Mesenchymal stem cell (in vitro differentiated cells and primary cell): ENCODE data around the gene CEMIP.

Source experiments
- DNase-seq: peaks from one replicate; pipeline ENCODE4 v3.0.0-alpha.2; 2013
- H2AFZ ChIP-seq: one replicate; pipeline ENCODE4 v1.6.1; 2013; ENCODE audit warnings: low read depth, mild to moderate bottlenecking, control low read depth, inconsistent platforms, low read length, moderate library complexity
- H2AK5ac ChIP-seq: 2 replicates; pipeline ENCODE4 v1.6.1; 2013; ENCODE audit warnings: low read length, moderate library complexity, mild to moderate bottlenecking, inconsistent platforms; ENCODE audit not compliant: severe bottlenecking
- H2BK120ac ChIP-seq: one replicate; pipeline ENCODE4 v1.6.1; 2013; ENCODE audit warnings: low read depth, mild to moderate bottlenecking, inconsistent platforms, low read length, moderate library complexity
- H2BK12ac ChIP-seq, 2 experiments: one replicate each; pipeline ENCODE4 v1.6.1; 2013; ENCODE audit warnings: inconsistent platforms in 2 of 2, low read length in 2 of 2, mild to moderate bottlenecking in 2 of 2, moderate library complexity in 2 of 2, control low read depth in 1 of 2
- H2BK15ac ChIP-seq: one replicate; pipeline ENCODE4 v1.6.1; 2013; ENCODE audit warnings: mild to moderate bottlenecking, low read depth, inconsistent platforms; ENCODE audit not compliant: poor library complexity, severe bottlenecking
- H2BK5ac ChIP-seq: 2 replicates; pipeline ENCODE4 v1.6.1; 2013; ENCODE audit warnings: low read depth, mild to moderate bottlenecking, low read length, control low read depth, inconsistent platforms; ENCODE audit not compliant: poor library complexity, severe bottlenecking
- H3K14ac ChIP-seq, 2 experiments: one replicate each; pipeline ENCODE4 v1.6.1; 2013; ENCODE audit warnings: inconsistent platforms in 2 of 2, low read length in 2 of 2, control low read depth in 1 of 2, mild to moderate bottlenecking in 1 of 2, moderate library complexity in 1 of 2
- H3K18ac ChIP-seq, 2 experiments: one replicate each; pipeline ENCODE4 v1.6.1; 2013; ENCODE audit warnings: inconsistent platforms in 2 of 2, low read length in 2 of 2, control low read depth in 1 of 2, low read depth in 1 of 2, mild to moderate bottlenecking in 1 of 2
- H3K23ac ChIP-seq, 2 experiments: one replicate each; pipeline ENCODE4 v1.6.1; 2013; ENCODE audit warnings: inconsistent platforms in 2 of 2, low read length in 2 of 2, mild to moderate bottlenecking in 2 of 2, moderate library complexity in 2 of 2, control low read depth in 1 of 2
- H3K27ac ChIP-seq: 2 replicates; pipeline ENCODE4 v1.5.1; 2013; ENCODE audit warnings: mild to moderate bottlenecking, moderate library complexity, low read length, control low read depth, inconsistent platforms; ENCODE audit not compliant: poor library complexity, severe bottlenecking
- H3K27me3 ChIP-seq, 2 experiments: 2 replicates each; pipeline versions ENCODE4 v1.6.1 to v1.7.0; 2013; ENCODE audit warnings: low read length in 2 of 2, mild to moderate bottlenecking in 2 of 2, moderate library complexity in 2 of 2, control low read depth in 1 of 2, inconsistent platforms in 1 of 2; ENCODE audit not compliant: control insufficient read depth in 1 of 2, insufficient read depth in 1 of 2
- H3K36me3 ChIP-seq, 2 experiments: 2 replicates each; pipeline versions ENCODE4 v1.6.1 to v1.7.0; 2013; ENCODE audit warnings: low read length in 2 of 2, control low read depth in 1 of 2, inconsistent platforms in 1 of 2, low read depth in 1 of 2, mild to moderate bottlenecking in 1 of 2; ENCODE audit not compliant: insufficient read depth in 2 of 2, control insufficient read depth in 1 of 2
- H3K4ac ChIP-seq, 2 experiments: one replicate each; pipeline ENCODE4 v1.6.1; 2013; ENCODE audit warnings: inconsistent platforms in 2 of 2, low read length in 2 of 2, mild to moderate bottlenecking in 2 of 2, moderate library complexity in 2 of 2, control low read depth in 1 of 2, low read depth in 1 of 2
- H3K4me1 ChIP-seq: 2 replicates; pipeline ENCODE4 v1.6.1; 2013; ENCODE audit warnings: low read depth, low read length, control low read depth; ENCODE audit not compliant: control insufficient read depth, insufficient read depth
- H3K4me2 ChIP-seq: 2 replicates; pipeline ENCODE4 v1.6.1; 2013; ENCODE audit warnings: low read length, mild to moderate bottlenecking, inconsistent platforms; ENCODE audit not compliant: poor library complexity, severe bottlenecking
- H3K4me3 ChIP-seq, 2 experiments: 2 replicates each; pipeline versions ENCODE4 v1.5.1 to v1.7.0; 2013; ENCODE audit warnings: low read length in 2 of 2, mild to moderate bottlenecking in 2 of 2, control low read depth in 1 of 2, low read depth in 1 of 2; ENCODE audit not compliant: insufficient read depth in 1 of 2
- H3K79me1 ChIP-seq: replicated peaks from 2 replicates; pipeline ENCODE4 v1.6.1; 2013; ENCODE audit warnings: mild to moderate bottlenecking, control low read depth, low read length, inconsistent platforms; ENCODE audit not compliant: poor library complexity, severe bottlenecking
- H3K9ac ChIP-seq: 2 replicates; pipeline ENCODE4 v1.7.0; 2013; ENCODE audit warnings: mild to moderate bottlenecking, low read length, moderate library complexity
- H3K9me3 ChIP-seq: 2 replicates; pipeline ENCODE4 v1.7.0; 2013; ENCODE audit warnings: mild to moderate bottlenecking, low read length; ENCODE audit not compliant: control insufficient read depth
- H4K8ac ChIP-seq: one replicate; pipeline ENCODE4 v1.6.1; 2013; ENCODE audit warnings: inconsistent platforms, mild to moderate bottlenecking, low read length, moderate library complexity
- H4K91ac ChIP-seq: one replicate; pipeline ENCODE4 v1.6.1; 2013; ENCODE audit warnings: mild to moderate bottlenecking, low read length, inconsistent platforms
- WGBS: methylation state at CpG from one replicate; pipeline ENCODE4 v1.1.7; 2013; ENCODE audit warnings: mixed read lengths; 5-methylcytosine and 5-hydroxymethylcytosine counted together

Gene CEMIP

GRCh38 chr15:80944818-80945217, 165.6 kb downstream of the CEMIP start:
- peaks cover 58 to 98% of the 10 kb centered on the region in 2 experiments for H3K36me3 ChIP-seq
- peak overlapping the region; percentile 30 for H4K91ac ChIP-seq
- no peak overlapping the region for H2AFZ ChIP-seq
- H3K9me3 ChIP-seq: no peaks in the 10 kb centered on the region
- H2AK5ac ChIP-seq: no peak overlapping the region
- H2BK12ac ChIP-seq: no peak overlapping the region
- H3K4me1 ChIP-seq: peaks cover 7% of the 10 kb centered on the region
- H3K9ac ChIP-seq: no peak overlapping the region
- no peak overlapping the region for H3K4ac ChIP-seq
- no peak overlapping the region for H2BK15ac ChIP-seq
- WGBS: 87% methylated on average over 3 of the region's 3 CpGs
- H3K27me3 ChIP-seq: no peaks in the 10 kb centered on the region
- no peak for DNase-seq
- H3K14ac ChIP-seq: no peak overlapping the region
- H3K79me1 ChIP-seq: no peaks in the 10 kb centered on the region
- no peak overlapping the region for H2BK120ac ChIP-seq
- no peak overlapping the region for H3K27ac ChIP-seq
- no peak overlapping the region for H2BK5ac ChIP-seq
- no peak overlapping the region for H3K4me3 ChIP-seq
- H3K23ac ChIP-seq: no peak overlapping the region
- H4K8ac ChIP-seq: no peak overlapping the region
- H3K18ac ChIP-seq: no peak overlapping the region
- H3K4me2 ChIP-seq: no peak overlapping the region

- H4K8ac ChIP-seq: no peak overlapping the region
- no peak overlapping the region for H3K18ac ChIP-seq
- no peaks in the 10 kb centered on the region for H3K9me3 ChIP-seq
- H3K27me3 ChIP-seq: no peaks in the 10 kb centered on the region
- H3K14ac ChIP-seq: no peak overlapping the region
- H2BK120ac ChIP-seq: no peak overlapping the region
- no peaks in the 10 kb centered on the region for H3K79me1 ChIP-seq
- no peak overlapping the region for H3K23ac ChIP-seq
- no peak overlapping the region for H3K27ac ChIP-seq
- peaks cover 1% of the 10 kb centered on the region for H3K4me1 ChIP-seq
- no peak overlapping the region for H2AK5ac ChIP-seq
- DNase-seq: no peak
- H3K4me2 ChIP-seq: no peak overlapping the region
- no peak overlapping the region for H2BK12ac ChIP-seq
- no peak overlapping the region for H3K9ac ChIP-seq
- H2AFZ ChIP-seq: no peak overlapping the region
- no peak overlapping the region for H4K91ac ChIP-seq
- H3K36me3 ChIP-seq: peaks cover 60 to 98% of the 10 kb centered on the region in 2 experiments
- no peak overlapping the region for H3K4ac ChIP-seq
- H2BK5ac ChIP-seq: no peak overlapping the region
- no peak overlapping the region for H3K4me3 ChIP-seq
- no peak overlapping the region for H2BK15ac ChIP-seq
- WGBS: 92% methylated on average over 5 of the region's 5 CpGs
Observed at GRCh38 chr15:80945605-80946004, 166.4 kb downstream of the CEMIP start.

- no peak for DNase-seq
- Histone ChIP-seq H4K8ac (no peak overlapping the region), H3K4me3 (no peak overlapping the region), H2BK120ac (no peak overlapping the region), H3K9ac (no peak overlapping the region), H3K4ac (no peak overlapping the region), H3K4me1 (no peaks in the 10 kb centered on the region), H2BK15ac (no peak overlapping the region), H3K79me1 (no peaks in the 10 kb centered on the region), H3K27ac (no peak overlapping the region), H2BK5ac (no peak overlapping the region), H2AFZ (no peak overlapping the region), H2AK5ac (no peak overlapping the region), H3K27me3 (no peaks in the 10 kb centered on the region), H3K14ac (no peak overlapping the region), H3K4me2 (no peak overlapping the region), H3K36me3 (peaks cover 59 to 98% of the 10 kb centered on the region in 2 experiments), H4K91ac (no peak overlapping the region), H3K9me3 (no peaks in the 10 kb centered on the region), H2BK12ac (no peak overlapping the region), H3K23ac (no peak overlapping the region), H3K18ac (no peak overlapping the region)
- WGBS: 97% methylated on average over 8 of the region's 8 CpGs
Observed at GRCh38 chr15:80946576-80946975, 167.4 kb downstream of the CEMIP start.

- no peaks in the 10 kb centered on the region for H3K79me1 ChIP-seq
- H2BK12ac ChIP-seq: no peak overlapping the region
- H3K9ac ChIP-seq: no peak overlapping the region
- no peak overlapping the region for H2BK5ac ChIP-seq
- DNase-seq: no peak
- no peak overlapping the region for H2AFZ ChIP-seq
- no peaks in the 10 kb centered on the region for H3K27me3 ChIP-seq
- no peak overlapping the region for H3K18ac ChIP-seq
- peaks cover 56 to 94% of the 10 kb centered on the region in 2 experiments for H3K36me3 ChIP-seq
- no peak overlapping the region for H3K4ac ChIP-seq
- WGBS: 94% methylated on average over 13 of the region's 13 CpGs
- no peak overlapping the region for H4K91ac ChIP-seq
- H2AK5ac ChIP-seq: no peak overlapping the region
- no peaks in the 10 kb centered on the region for H3K4me1 ChIP-seq
- H2BK15ac ChIP-seq: no peak overlapping the region
- no peak overlapping the region for H3K4me3 ChIP-seq
- no peak overlapping the region for H3K4me2 ChIP-seq
- no peak overlapping the region for H3K27ac ChIP-seq
- no peak overlapping the region for H3K23ac ChIP-seq
- no peak overlapping the region for H4K8ac ChIP-seq
- H3K14ac ChIP-seq: no peak overlapping the region
- no peak overlapping the region for H2BK120ac ChIP-seq
- no peaks in the 10 kb centered on the region for H3K9me3 ChIP-seq
Observed at GRCh38 chr15:80948651-80949292, 169.6 kb downstream of the CEMIP start.
